H9 (cell line): ENCODE results near the gene MED13L. TPM values are rescaled to one million over a fixed set of nuclear protein-coding genes. Genes with fewer than 3 reads are reported as not detected.

Experiments
- DNase-seq: peaks from one replicate; pipeline ENCODE4 v3.0.0-alpha.2; 2017
- H2AFZ ChIP-seq: one replicate; pipeline ENCODE4 v1.6.1; 2013; ENCODE audit warnings: mild to moderate bottlenecking, low read length, control low read depth, moderate library complexity
- H2AK5ac ChIP-seq: 2 replicates; pipeline ENCODE4 v1.6.1; 2013; ENCODE audit warnings: low read length, control low read depth, mixed read lengths; ENCODE audit not compliant: insufficient read length
- H2BK120ac ChIP-seq: one replicate; pipeline ENCODE4 v1.6.1; 2013; ENCODE audit warnings: low read depth, mild to moderate bottlenecking, low read length, control low read depth, inconsistent platforms; ENCODE audit not compliant: poor library complexity, severe bottlenecking
- H2BK12ac ChIP-seq: 2 replicates; pipeline ENCODE4 v1.6.1; 2013; ENCODE audit warnings: low read length, control low read depth, mixed read lengths, low read depth; ENCODE audit not compliant: insufficient read length
- H2BK15ac ChIP-seq: 2 replicates; pipeline ENCODE4 v1.6.1; 2013; ENCODE audit warnings: low read depth, low read length, control low read depth
- H2BK20ac ChIP-seq: one replicate; pipeline ENCODE4 v1.6.1; 2013; ENCODE audit warnings: low read depth, mild to moderate bottlenecking, low read length, control low read depth, inconsistent platforms; ENCODE audit not compliant: poor library complexity, severe bottlenecking
- H2BK5ac ChIP-seq: 2 replicates; pipeline ENCODE4 v1.6.1; 2013; ENCODE audit warnings: low read length, control low read depth, mixed read lengths; ENCODE audit not compliant: insufficient read length
- H3K14ac ChIP-seq: 2 replicates; pipeline ENCODE4 v1.6.1; 2013; ENCODE audit warnings: low read length, control low read depth; ENCODE audit not compliant: insufficient read depth
- H3K18ac ChIP-seq: 2 replicates; pipeline ENCODE4 v1.6.1; 2013; ENCODE audit warnings: low read depth, mild to moderate bottlenecking, mixed read lengths, low read length, control low read depth; ENCODE audit not compliant: insufficient read length
- H3K23ac ChIP-seq: 2 replicates; pipeline ENCODE4 v1.6.1; 2013; ENCODE audit warnings: low read length, control low read depth, mixed read lengths, low read depth; ENCODE audit not compliant: insufficient read length
- H3K23me2 ChIP-seq: 2 replicates; pipeline ENCODE4 v1.6.1; 2013; ENCODE audit warnings: low read depth, mild to moderate bottlenecking, mixed read lengths, low read length, control low read depth; ENCODE audit not compliant: insufficient read length, poor library complexity, severe bottlenecking
- H3K27ac ChIP-seq: 2 replicates; pipeline ENCODE4 v1.5.1; 2013; ENCODE audit warnings: low read length, control low read depth, mixed read lengths, low read depth; ENCODE audit not compliant: insufficient read length
- H3K27me3 ChIP-seq: 2 replicates; pipeline ENCODE4 v1.6.1; 2013; ENCODE audit warnings: low read length, control low read depth, inconsistent platforms; ENCODE audit not compliant: insufficient read depth
- H3K4ac ChIP-seq: 2 replicates; pipeline ENCODE4 v1.6.1; 2013; ENCODE audit warnings: low read depth, mild to moderate bottlenecking, control low read depth, inconsistent platforms, low read length, moderate library complexity
- H3K4me1 ChIP-seq: 2 replicates; pipeline ENCODE4 v1.6.1; 2013; ENCODE audit warnings: low read length, control low read depth, inconsistent platforms; ENCODE audit not compliant: insufficient read depth
- H3K4me2 ChIP-seq: 2 replicates; pipeline ENCODE4 v1.6.1; 2013; ENCODE audit warnings: low read length, control low read depth, mixed read lengths; ENCODE audit not compliant: insufficient read length, insufficient read depth
- H3K56ac ChIP-seq: 2 replicates; pipeline ENCODE4 v1.6.1; 2013; ENCODE audit warnings: low read depth, mild to moderate bottlenecking, mixed read lengths, low read length, control low read depth; ENCODE audit not compliant: insufficient read length
- H3K79me1 ChIP-seq: 2 replicates; pipeline ENCODE4 v1.6.1; 2013; ENCODE audit warnings: low read depth, mild to moderate bottlenecking, moderate library complexity, low read length, control low read depth, inconsistent platforms; ENCODE audit not compliant: insufficient read depth, poor library complexity, severe bottlenecking
- H3K79me2 ChIP-seq: 2 replicates; pipeline ENCODE4 v1.6.1; 2013; ENCODE audit warnings: low read length, control low read depth, inconsistent platforms; ENCODE audit not compliant: insufficient read depth
- H3K9ac ChIP-seq: 2 replicates; pipeline ENCODE4 v1.6.1; 2013; ENCODE audit warnings: low read length, control low read depth, mixed read lengths; ENCODE audit not compliant: insufficient read length; ENCODE audit errors: extremely low read depth
- H3K9me3 ChIP-seq: one replicate; pipeline ENCODE4 v1.6.1; 2013; ENCODE audit warnings: low read depth, low read length, inconsistent platforms; ENCODE audit not compliant: control insufficient read depth
- H3T11ph ChIP-seq: one replicate; pipeline ENCODE4 v1.6.1; 2013; ENCODE audit warnings: mild to moderate bottlenecking, low read length, control low read depth, inconsistent platforms
- H4K20me1 ChIP-seq: one replicate; pipeline ENCODE4 v1.6.1; 2013; ENCODE audit not compliant: control insufficient read depth, insufficient read length, insufficient read depth
- H4K5ac ChIP-seq: 2 replicates; pipeline ENCODE4 v1.6.1; 2013; ENCODE audit warnings: low read depth, mild to moderate bottlenecking, mixed read lengths, low read length, control low read depth; ENCODE audit not compliant: insufficient read length
- H4K8ac ChIP-seq: replicated peaks from 2 replicates; pipeline ENCODE4 v1.6.1; 2013; ENCODE audit warnings: low read length, control low read depth, mixed read lengths, low read depth; ENCODE audit not compliant: insufficient read length
- H4K91ac ChIP-seq: 2 replicates; pipeline ENCODE4 v1.6.1; 2013; ENCODE audit warnings: low read depth, mild to moderate bottlenecking, moderate library complexity, mixed read lengths, low read length, control low read depth; ENCODE audit not compliant: insufficient read length
- H3K27ac Mint-ChIP-seq, 3 experiments: 2 replicates in 2 of 3; 3 replicates in 1 of 3; pipeline ENCODE4 v1.8.0; 2020 to 2021; ENCODE audit warnings: mixed read lengths in 3 of 3, mild to moderate bottlenecking in 1 of 3, moderate library complexity in 1 of 3
- H3K27me3 Mint-ChIP-seq: 2 replicates; pipeline ENCODE4 v1.8.0; 2021; ENCODE audit warnings: low read depth, mild to moderate bottlenecking, moderate library complexity, mixed read lengths
- H3K36me3 Mint-ChIP-seq, 3 experiments: 2 replicates in 2 of 3; 3 replicates in 1 of 3; pipeline ENCODE4 v1.8.0; 2020 to 2021; ENCODE audit warnings: low read depth in 3 of 3, mixed read lengths in 3 of 3; ENCODE audit not compliant: insufficient read depth in 1 of 3
- H3K4me1 Mint-ChIP-seq, 2 experiments: 2 replicates each; pipeline ENCODE4 v1.8.0; 2020; ENCODE audit warnings: mixed read lengths in 2 of 2
- H3K4me3 Mint-ChIP-seq, 2 experiments: 2 replicates in 1 of 2; 3 replicates in 1 of 2; pipeline ENCODE4 v1.8.0; 2020 to 2021; ENCODE audit warnings: mild to moderate bottlenecking in 2 of 2, mixed read lengths in 2 of 2, moderate library complexity in 1 of 2
- H3K9me3 Mint-ChIP-seq, 2 experiments: 2 replicates in 1 of 2; 3 replicates in 1 of 2; pipeline ENCODE4 v1.8.0; 2020; ENCODE audit warnings: mild to moderate bottlenecking in 2 of 2, mixed read lengths in 2 of 2, moderate library complexity in 1 of 2
- WGBS: extraction: QIAGEN DNeasy Blood & Tissue Kit; methylation state at CpG from one replicate; pipeline ENCODE4 v1.1.7; 2013; ENCODE audit warnings: missing lambda C conversion rate, low lambda C conversion rate, mixed read lengths; ENCODE audit not compliant: insufficient read length; ENCODE audit errors: extremely low coverage; 5-methylcytosine and 5-hydroxymethylcytosine counted together
- long read RNA-seq: library from polyadenylated mRNA; unstranded; transcript quantifications from one replicate; pipeline ENCODE4 v2.0.0, GENCODE V29; 2020
- total RNA-seq: library from RNA; stranded (reverse); gene quantifications from 2 replicates; pipeline ENCODE4 v1.2.1, GENCODE V29; 2021
- TF ChIP-seq, protein P1 (sequence below): fragments of 200-600 bp; sonication (generic); conservative IDR thresholded peaks from 3 replicates; pipeline ENCODE4 v1.8.0; 2021; ENCODE audit warnings: antibody characterized with exemption, mild to moderate bottlenecking

Gene MED13L
- total RNA-seq, result 51.3 and 52.4 TPM in 2 replicates
- long read RNA-seq, full-length matches to known transcripts, result 1 of 7 reads
- long read RNA-seq, partial matches to known transcripts, result 4 of 7 reads
- long read RNA-seq, other reads (novel, unspliced or antisense), result 2 of 7 reads

DNA sequence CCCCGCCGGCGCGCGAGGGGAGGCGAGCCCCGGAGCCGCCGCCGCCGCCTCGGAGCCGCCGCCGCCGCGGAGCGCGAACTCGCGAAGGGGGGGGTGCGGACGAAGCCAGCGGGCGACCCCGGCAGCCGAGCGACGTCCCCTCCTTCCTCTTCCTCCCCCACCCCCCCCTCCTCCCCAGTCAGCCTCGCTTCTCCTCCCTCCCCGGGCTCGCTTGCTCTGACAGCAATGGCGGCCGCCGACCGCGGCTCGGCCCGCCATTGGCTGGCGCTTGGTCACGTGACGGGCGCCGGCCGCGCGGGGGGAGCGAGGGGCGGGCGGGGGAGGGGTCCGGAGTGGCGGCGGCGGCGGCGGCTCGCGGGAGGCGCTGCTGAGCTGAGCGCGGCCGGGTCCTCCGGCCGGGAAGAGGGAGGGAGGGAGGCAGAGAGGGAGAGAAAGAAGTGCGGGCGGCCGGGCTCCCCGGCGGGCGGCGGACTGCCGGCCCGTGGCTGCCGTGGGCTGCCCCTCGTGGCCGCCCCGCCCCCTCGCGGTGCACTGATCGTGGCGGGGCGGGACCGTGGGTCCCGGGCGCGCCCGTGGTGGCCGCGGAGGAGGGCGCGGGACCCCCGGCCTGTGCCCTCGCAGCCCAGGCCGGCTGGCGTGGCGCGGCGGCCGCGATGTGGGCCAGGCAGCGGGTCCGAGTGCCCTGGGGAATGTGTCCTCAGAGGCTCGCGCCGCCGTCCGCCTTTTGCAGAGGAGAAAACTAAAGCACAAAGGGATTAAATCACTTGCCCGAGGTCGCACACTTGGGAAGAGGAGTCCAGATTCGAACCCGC is at the start of gene MED13L:
MED13L (minus strand) TSS at position 227 of the 812 bp plus-strand sequence. CDS start 562 bp downstream, outside the sequence.
- H2BK12ac ChIP-seq, result no peak within 1 kb of the TSS
- Mint-ChIP-seq H3K4me1 (peaks cover 55 to 61% of the 10 kb centered on the region in 2 experiments), H3K27me3 (peaks cover 1% of the 10 kb centered on the region; the same call in 1 of the 2 replicates), H3K9me3 (no peaks in the 10 kb centered on the region; a peak in 3 of 5 replicates), H3K4me3 (peak within 1 kb of the TSS; percentile 95 to 100), H3K36me3 (no peaks in the 10 kb centered on the region), H3K27ac (peak within 1 kb of the TSS; percentile 67 to 100 (median 92))
- no peak within 1 kb of the TSS for H3K4ac ChIP-seq
- H4K8ac ChIP-seq, result no peak within 1 kb of the TSS
- WGBS, result no CpG with 5 or more reads among the region's 111 CpGs
- H3K18ac ChIP-seq, result peak within 1 kb of the TSS; percentile 64
- no peaks in the 10 kb centered on the region for H3K27me3 ChIP-seq
- H3K23me2 ChIP-seq, result peaks cover 13% of the 10 kb centered on the region
- no peak within 1 kb of the TSS for H3K27ac ChIP-seq
- H3K4me2 ChIP-seq, result peak within 1 kb of the TSS; percentile 88
- H3K4me1 ChIP-seq, result peaks cover 2% of the 10 kb centered on the region; the same call in 1 of the 2 replicates
- peaks cover 12% of the 10 kb centered on the region; the same call in 1 of the 2 replicates for H3K79me2 ChIP-seq
- peak within 1 kb of the TSS; percentile 77; the same call in 1 of the 2 replicates for H3K14ac ChIP-seq
- H4K91ac ChIP-seq, result no peak within 1 kb of the TSS
- H2BK20ac ChIP-seq, result no peak within 1 kb of the TSS
- TF ChIP-seq, protein P1, sequence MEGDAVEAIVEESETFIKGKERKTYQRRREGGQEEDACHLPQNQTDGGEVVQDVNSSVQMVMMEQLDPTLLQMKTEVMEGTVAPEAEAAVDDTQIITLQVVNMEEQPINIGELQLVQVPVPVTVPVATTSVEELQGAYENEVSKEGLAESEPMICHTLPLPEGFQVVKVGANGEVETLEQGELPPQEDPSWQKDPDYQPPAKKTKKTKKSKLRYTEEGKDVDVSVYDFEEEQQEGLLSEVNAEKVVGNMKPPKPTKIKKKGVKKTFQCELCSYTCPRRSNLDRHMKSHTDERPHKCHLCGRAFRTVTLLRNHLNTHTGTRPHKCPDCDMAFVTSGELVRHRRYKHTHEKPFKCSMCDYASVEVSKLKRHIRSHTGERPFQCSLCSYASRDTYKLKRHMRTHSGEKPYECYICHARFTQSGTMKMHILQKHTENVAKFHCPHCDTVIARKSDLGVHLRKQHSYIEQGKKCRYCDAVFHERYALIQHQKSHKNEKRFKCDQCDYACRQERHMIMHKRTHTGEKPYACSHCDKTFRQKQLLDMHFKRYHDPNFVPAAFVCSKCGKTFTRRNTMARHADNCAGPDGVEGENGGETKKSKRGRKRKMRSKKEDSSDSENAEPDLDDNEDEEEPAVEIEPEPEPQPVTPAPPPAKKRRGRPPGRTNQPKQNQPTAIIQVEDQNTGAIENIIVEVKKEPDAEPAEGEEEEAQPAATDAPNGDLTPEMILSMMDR, result peak; percentile 34; the same call in 2 of the 3 replicates
- H3K23ac ChIP-seq, result no peak within 1 kb of the TSS
- H3K9ac ChIP-seq, result peak within 1 kb of the TSS; percentile 82
- no peaks in the 10 kb centered on the region for H3K79me1 ChIP-seq
- no peak within 1 kb of the TSS for H2BK5ac ChIP-seq
- H3T11ph ChIP-seq, result no peak within 1 kb of the TSS
- no peaks in the 10 kb centered on the region for H4K20me1 ChIP-seq
- no peaks in the 10 kb centered on the region for H3K9me3 ChIP-seq
- no peak within 1 kb of the TSS for H2AFZ ChIP-seq
- peak; percentile 94 for DNase-seq
- H2BK15ac ChIP-seq, result no peak within 1 kb of the TSS
- H2BK120ac ChIP-seq, result no peak within 1 kb of the TSS
- no peak within 1 kb of the TSS for H4K5ac ChIP-seq
- no peak within 1 kb of the TSS for H2AK5ac ChIP-seq
- no peak within 1 kb of the TSS for H3K56ac ChIP-seq
